Ectodermal cell (in vitro differentiated cells): Measurements from ENCODE around the gene ATXN1L.
"Not testable (repeated sequence)": the region's sequence is repeated elsewhere in the genome, so short reads cannot be mapped to it uniquely, and the experiment has no call there.

Experiments used
- H3K27ac ChIP-seq: 2 replicates; pipeline ENCODE4 v1.7.0; 2013; ENCODE audit warnings: mild to moderate bottlenecking, low read depth, low read length; ENCODE audit not compliant: insufficient read depth, poor library complexity, severe bottlenecking
- H3K27me3 ChIP-seq: 2 replicates; pipeline ENCODE4 v1.7.0; 2013; ENCODE audit warnings: mild to moderate bottlenecking, low read length; ENCODE audit not compliant: insufficient read depth, control insufficient read depth, poor library complexity, severe bottlenecking
- H3K36me3 ChIP-seq: one replicate; pipeline ENCODE4 v1.7.0; 2013; ENCODE audit warnings: low read length; ENCODE audit not compliant: control insufficient read depth, insufficient read depth
- H3K4me1 ChIP-seq: one replicate; pipeline ENCODE4 v1.7.0; 2013; ENCODE audit warnings: low read length; ENCODE audit not compliant: control insufficient read depth, insufficient read depth
- H3K4me3 ChIP-seq: 2 replicates; pipeline ENCODE4 v1.7.0; 2013; ENCODE audit warnings: low read depth, low read length, control low read depth; ENCODE audit not compliant: insufficient read depth
- H3K9me3 ChIP-seq: 2 replicates; pipeline ENCODE4 v1.7.0; 2013; ENCODE audit warnings: mild to moderate bottlenecking, low read length, moderate library complexity; ENCODE audit not compliant: control insufficient read depth
- WGBS, 2 experiments: methylation state at CpG; one replicate each; pipeline ENCODE4 v1.1.7; 2013; ENCODE audit warnings: missing lambda C conversion rate in 2 of 2; 5-methylcytosine and 5-hydroxymethylcytosine counted together

Gene ATXN1L

GRCh38 chr16:71851746-71852145 lies 6.0 kb downstream of the ATXN1L start:
- H3K27me3 ChIP-seq = no peaks in the 10 kb centered on the region
- H3K27ac ChIP-seq = no peak overlapping the region
- 96 to 97% methylated on average over 8 of the region's 8 CpGs for WGBS, 2 experiments
- H3K9me3 ChIP-seq = no peaks in the 10 kb centered on the region
- H3K4me3 ChIP-seq = no peak overlapping the region
- H3K36me3 ChIP-seq = peaks cover 16% of the 10 kb centered on the region
- H3K4me1 ChIP-seq = peaks cover 4% of the 10 kb centered on the region

- H3K27me3 ChIP-seq = no peaks in the 10 kb centered on the region
- H3K4me3 ChIP-seq = no peak overlapping the region
- H3K4me1 ChIP-seq = no peaks in the 10 kb centered on the region
- no peak overlapping the region for H3K27ac ChIP-seq
- peaks cover 16% of the 10 kb centered on the region for H3K36me3 ChIP-seq
- 93% methylated on average over 2 to 3 of the region's 3 CpGs for WGBS, 2 experiments
- no peaks in the 10 kb centered on the region for H3K9me3 ChIP-seq
Observed at GRCh38 chr16:71852158-71852557, 6.4 kb downstream of the ATXN1L start.

- Histone ChIP-seq H3K4me1 (no peaks in the 10 kb centered on the region), H3K9me3 (no peaks in the 10 kb centered on the region), H3K27me3 (no peaks in the 10 kb centered on the region), H3K27ac (no peak overlapping the region), H3K36me3 (peaks cover 16% of the 10 kb centered on the region), H3K4me3 (no peak overlapping the region)
- 94 to 98% methylated on average over 4 of the region's 4 CpGs for WGBS, 2 experiments
Observed at GRCh38 chr16:71852561-71852960, 6.8 kb downstream of the ATXN1L start.

GRCh38 chr16:71853413-71853812 lies 7.6 kb downstream of the ATXN1L start:
- Histone ChIP-seq H3K9me3 (no peaks in the 10 kb centered on the region), H3K4me1 (no peaks in the 10 kb centered on the region), H3K27ac (no peak overlapping the region), H3K4me3 (no peak overlapping the region), H3K27me3 (no peaks in the 10 kb centered on the region), H3K36me3 (peaks cover 16% of the 10 kb centered on the region)
- 95% methylated on average over 4 of the region's 4 CpGs for WGBS, 2 experiments

- H3K9me3 ChIP-seq = no peaks in the 10 kb centered on the region
- no peak overlapping the region for H3K4me3 ChIP-seq
- H3K27me3 ChIP-seq = no peaks in the 10 kb centered on the region
- 89 to 96% methylated on average over 4 of the region's 4 CpGs for whole genome bisulfite sequencing, 2 experiments
- no peaks in the 10 kb centered on the region for H3K4me1 ChIP-seq
- H3K36me3 ChIP-seq = peaks cover 16% of the 10 kb centered on the region
- H3K27ac ChIP-seq = no peak overlapping the region
Observed at GRCh38 chr16:71854369-71854948, 8.7 kb downstream of the ATXN1L start.

GRCh38 chr16:71855937-71856662 lies 10.3 kb downstream of the ATXN1L start:
- H3K27ac ChIP-seq = no peak overlapping the region
- H3K27me3 ChIP-seq = no peaks in the 10 kb centered on the region
- WGBS, 2 experiments = 92 to 94% methylated on average over 5 of the region's 5 CpGs
- H3K4me1 ChIP-seq = no peaks in the 10 kb centered on the region
- H3K36me3 ChIP-seq = peaks cover 3% of the 10 kb centered on the region
- H3K9me3 ChIP-seq = no peaks in the 10 kb centered on the region
- H3K4me3 ChIP-seq = no peak overlapping the region

GRCh38 chr16:71859762-71860521 lies 14.2 kb downstream of the ATXN1L start:
- no peaks in the 10 kb centered on the region for H3K27me3 ChIP-seq
- no peaks in the 10 kb centered on the region for H3K9me3 ChIP-seq
- no peaks in the 10 kb centered on the region for H3K4me1 ChIP-seq
- peaks cover 27% of the 10 kb centered on the region for H3K36me3 ChIP-seq
- no peak overlapping the region for H3K4me3 ChIP-seq
- no peak overlapping the region for H3K27ac ChIP-seq
- 95 to 97% methylated on average over 32 of the region's 32 CpGs for WGBS, 2 experiments

GRCh38 chr16:71863995-71864394 lies 18.2 kb downstream of the ATXN1L start:
- Histone ChIP-seq H3K36me3 (peaks cover 38% of the 10 kb centered on the region), H3K27ac (no peak overlapping the region), H3K9me3 (no peaks in the 10 kb centered on the region), H3K4me1 (no peaks in the 10 kb centered on the region), H3K4me3 (no peak overlapping the region), H3K27me3 (no peaks in the 10 kb centered on the region)
- WGBS, 2 experiments = 93 to 94% methylated on average over 5 of the region's 5 CpGs

- no peak overlapping the region for H3K27ac ChIP-seq
- no peaks in the 10 kb centered on the region for H3K9me3 ChIP-seq
- H3K4me1 ChIP-seq = no peaks in the 10 kb centered on the region
- H3K36me3 ChIP-seq = peaks cover 38% of the 10 kb centered on the region
- 84 to 90% methylated on average over 7 of the region's 7 CpGs for WGBS, 2 experiments
- no peaks in the 10 kb centered on the region for H3K27me3 ChIP-seq
- no peak overlapping the region for H3K4me3 ChIP-seq
Observed at GRCh38 chr16:71865173-71865863, 19.5 kb downstream of the ATXN1L start.

- not testable (repeated sequence) for H3K27me3 ChIP-seq, H3K4me3 ChIP-seq, H3K27ac ChIP-seq, H3K4me1 ChIP-seq, H3K9me3 ChIP-seq
- WGBS, 2 experiments = 91 to 94% methylated on average over 5 to 6 of the region's 6 CpGs
- peaks cover 28% of the 10 kb centered on the region for H3K36me3 ChIP-seq
Observed at GRCh38 chr16:71867175-71867574, 21.4 kb downstream of the ATXN1L start.
